GM18951 (cell line): ENCODE measurements around the gene RESF1.

Experiments used
- POLR2A ChIP-seq: IDR thresholded peaks from 4 replicates; pipeline ENCODE4 v1.6.1; 2011; ENCODE audit warnings: mild to moderate bottlenecking; ENCODE audit not compliant: insufficient read length, insufficient read depth; ENCODE audit errors: extremely low read depth
- in situ Hi-C: fragments of 300-500 bp; cut with MboI; formaldehyde crosslinking; loops from one replicate; pipeline ENCODE4 v1.12.0; 2022; ENCODE audit warnings: low sequenced_read_pairs, mixed read lengths, inconsistent platforms; ENCODE audit not compliant: unreplicated experiment

The RESF1 gene

GRCh38 chr12:31950492-31950891 is 8.7 kb upstream of the RESF1 start:
- TF ChIP-seq POLR2A = no peak
- in situ Hi-C loops = no loop called here

- TF ChIP-seq POLR2A = no peak
- in situ Hi-C loops = no loop called here
Observed at GRCh38 chr12:31951008-31951407, 8.2 kb upstream of the RESF1 start.

- no peak for TF ChIP-seq POLR2A
- in situ Hi-C loops = no loop called here
Observed at GRCh38 chr12:31951939-31952338, 7.3 kb upstream of the RESF1 start.

- no peak for TF ChIP-seq POLR2A
- in situ Hi-C loops = no loop called here
Observed at GRCh38 chr12:31952418-31952817, 6.8 kb upstream of the RESF1 start.

- no peak for TF ChIP-seq POLR2A
- in situ Hi-C loops = no loop called here
Observed at GRCh38 chr12:31954925-31955858, 4.0 kb upstream of the RESF1 start.

- no peak for TF ChIP-seq POLR2A
- in situ Hi-C loops = no loop called here
Observed at GRCh38 chr12:31958569-31959160, 550 bp upstream of the RESF1 start.

- in situ Hi-C loops = no loop called here
- TF ChIP-seq POLR2A = no peak
Observed at GRCh38 chr12:31959701-31960391, 631 bp downstream of the RESF1 start.

- in situ Hi-C loops = no loop called here
- no peak for TF ChIP-seq POLR2A
Observed at GRCh38 chr12:31961137-31961536, 1.9 kb downstream of the RESF1 start.

GRCh38 chr12:31962076-31962475 is 2.9 kb downstream of the RESF1 start:
- in situ Hi-C loops = no loop called here
- TF ChIP-seq POLR2A = no peak

GRCh38 chr12:31964280-31964679 is 5.1 kb downstream of the RESF1 start:
- no peak for TF ChIP-seq POLR2A
- in situ Hi-C loops = no loop called here

GRCh38 chr12:31965090-31965489 is 5.9 kb downstream of the RESF1 start:
- in situ Hi-C loops = no loop called here
- TF ChIP-seq POLR2A = no peak

GRCh38 chr12:31966558-31967205 is 7.5 kb downstream of the RESF1 start:
- in situ Hi-C loops = no loop called here
- no peak for TF ChIP-seq POLR2A

- no peak for TF ChIP-seq POLR2A
- in situ Hi-C loops = no loop called here
Observed at GRCh38 chr12:31967539-31967938, 8.3 kb downstream of the RESF1 start.
